ENCODE results near the gene SART3. TPM values are rescaled to one million over a fixed set of nuclear protein-coding genes. Genes with fewer than 3 reads are reported as not detected.

The SART3 gene
- total RNA-seq, 1 donor from 2014 or later: 44.8 TPM

- no peaks in the 10 kb centered on the region for H3K27me3 ChIP-seq
- no peaks in the 10 kb centered on the region for H3K9me3 ChIP-seq
- intact Hi-C loops (cut with DNase I): no loop called here
- no peaks in the 10 kb centered on the region for H3K36me3 ChIP-seq
- H3K4me3 ChIP-seq: no peak overlapping the region
- TF ChIP-seq, protein P1, sequence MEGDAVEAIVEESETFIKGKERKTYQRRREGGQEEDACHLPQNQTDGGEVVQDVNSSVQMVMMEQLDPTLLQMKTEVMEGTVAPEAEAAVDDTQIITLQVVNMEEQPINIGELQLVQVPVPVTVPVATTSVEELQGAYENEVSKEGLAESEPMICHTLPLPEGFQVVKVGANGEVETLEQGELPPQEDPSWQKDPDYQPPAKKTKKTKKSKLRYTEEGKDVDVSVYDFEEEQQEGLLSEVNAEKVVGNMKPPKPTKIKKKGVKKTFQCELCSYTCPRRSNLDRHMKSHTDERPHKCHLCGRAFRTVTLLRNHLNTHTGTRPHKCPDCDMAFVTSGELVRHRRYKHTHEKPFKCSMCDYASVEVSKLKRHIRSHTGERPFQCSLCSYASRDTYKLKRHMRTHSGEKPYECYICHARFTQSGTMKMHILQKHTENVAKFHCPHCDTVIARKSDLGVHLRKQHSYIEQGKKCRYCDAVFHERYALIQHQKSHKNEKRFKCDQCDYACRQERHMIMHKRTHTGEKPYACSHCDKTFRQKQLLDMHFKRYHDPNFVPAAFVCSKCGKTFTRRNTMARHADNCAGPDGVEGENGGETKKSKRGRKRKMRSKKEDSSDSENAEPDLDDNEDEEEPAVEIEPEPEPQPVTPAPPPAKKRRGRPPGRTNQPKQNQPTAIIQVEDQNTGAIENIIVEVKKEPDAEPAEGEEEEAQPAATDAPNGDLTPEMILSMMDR (IDR thresholded peaks at IDR 0.05): no peak
- no peaks in the 10 kb centered on the region for H3K4me1 ChIP-seq
- no peak overlapping the region for H3K27ac ChIP-seq
- DNase-seq (no peak), ATAC-seq (no peak)
Observed at GRCh38 chr12:108602976-108603704, 42.2 kb upstream of the SART3 start.

DNA sequence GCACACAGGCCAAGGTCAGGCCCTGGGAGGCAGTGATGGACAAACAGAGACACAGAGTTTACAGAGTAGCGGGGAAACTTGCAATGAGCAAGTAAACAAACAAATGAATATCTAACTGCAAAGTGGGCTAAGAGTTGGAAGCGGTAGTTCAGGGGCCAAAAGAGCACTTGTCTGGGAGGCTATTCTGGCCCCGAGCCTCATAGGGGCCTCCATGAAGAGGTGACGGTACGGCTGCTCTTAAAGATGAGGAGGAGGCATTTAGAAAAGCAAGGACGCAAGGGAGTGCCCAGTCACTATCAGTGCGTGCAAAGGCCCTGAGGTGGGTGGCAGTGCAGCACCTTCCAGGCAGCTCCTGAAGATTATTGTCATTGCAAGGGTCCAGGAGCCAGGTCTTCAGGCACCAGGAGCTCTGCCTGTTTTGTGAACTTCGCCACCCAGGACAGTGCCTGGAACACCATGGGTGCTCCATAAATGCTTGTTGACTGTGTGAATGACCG is 41.3 kb upstream of the SART3 start:
- Histone ChIP-seq H3K36me3 (no peaks in the 10 kb centered on the region), H3K9me3 (no peaks in the 10 kb centered on the region), H3K27me3 (no peaks in the 10 kb centered on the region), H3K4me3 (no peak overlapping the region), H3K27ac (no peak overlapping the region), H3K4me1 (no peaks in the 10 kb centered on the region)
- intact Hi-C loops (cut with DNase I): no loop called here
- DNase-seq: no peak
- no peak for ATAC-seq
- TF ChIP-seq, protein P1 (IDR thresholded peaks at IDR 0.05): no peak

GRCh38 chr12:108600702-108601007 is 39.7 kb upstream of the SART3 start:
- no peak for ATAC-seq

DNA sequence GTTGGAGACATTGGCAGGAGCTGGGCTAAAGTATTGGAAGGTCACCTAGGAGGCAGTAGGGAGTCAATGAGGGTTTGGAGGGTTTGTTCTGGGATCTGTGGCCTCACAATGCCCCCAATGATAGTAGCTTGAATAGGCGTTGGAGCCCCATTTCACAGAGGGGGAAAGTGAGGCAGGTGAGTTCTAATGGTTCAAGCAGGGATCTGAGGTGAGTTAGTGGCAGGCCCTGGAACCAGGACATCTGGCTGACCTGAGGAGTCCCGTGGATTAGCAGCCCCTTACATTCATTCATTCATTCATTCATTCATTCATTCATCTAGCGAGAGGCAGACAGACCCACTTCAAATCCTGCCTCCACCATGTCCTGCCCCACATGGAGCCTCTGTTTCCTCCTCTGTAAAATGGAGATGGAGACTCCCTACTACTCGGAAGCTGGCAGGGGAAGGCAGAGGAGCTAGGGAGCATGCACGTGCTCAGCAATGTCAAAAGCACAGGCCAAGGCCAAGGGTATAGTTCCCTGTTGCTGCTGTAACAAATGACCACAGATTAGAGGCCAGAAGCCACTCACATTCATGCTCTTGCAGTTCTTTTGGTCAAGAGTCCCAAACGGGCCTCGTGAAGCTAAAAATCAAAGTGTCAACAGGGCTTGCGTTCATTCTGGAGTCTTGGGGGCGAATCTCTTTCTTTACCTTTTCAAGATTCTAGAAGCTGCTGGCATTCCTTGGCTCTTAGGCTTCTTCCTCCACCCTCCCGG is 39.2 kb upstream of the SART3 start:
- DNase-seq: no peak
- H3K27me3 ChIP-seq: no peaks in the 10 kb centered on the region
- H3K4me1 ChIP-seq: no peaks in the 10 kb centered on the region
- H3K36me3 ChIP-seq: no peaks in the 10 kb centered on the region
- ATAC-seq: no peak
- TF ChIP-seq, protein P1 (IDR thresholded peaks at IDR 0.05): no peak
- intact Hi-C loops (cut with DNase I): no loop called here
- no peak overlapping the region for H3K27ac ChIP-seq
- no peaks in the 10 kb centered on the region for H3K9me3 ChIP-seq
- no peak overlapping the region for H3K4me3 ChIP-seq

More at GRCh38 chr12:108600702-108601007, 39.7 kb upstream of the SART3 start:
- intact Hi-C loops (cut with DNase I): no loop called here
- Histone ChIP-seq H3K27ac (no peak overlapping the region), H3K4me3 (no peak overlapping the region), H3K9me3 (no peaks in the 10 kb centered on the region), H3K36me3 (no peaks in the 10 kb centered on the region), H3K4me1 (no peaks in the 10 kb centered on the region), H3K27me3 (no peaks in the 10 kb centered on the region)
- no peak for DNase-seq
- TF ChIP-seq, protein P1 (IDR thresholded peaks at IDR 0.05): no peak

- intact Hi-C loops (cut with DNase I): no loop called here
- Histone ChIP-seq H3K4me3 (no peak overlapping the region), H3K4me1 (no peaks in the 10 kb centered on the region), H3K27ac (no peak overlapping the region), H3K9me3 (no peaks in the 10 kb centered on the region), H3K36me3 (no peaks in the 10 kb centered on the region), H3K27me3 (no peaks in the 10 kb centered on the region)
- TF ChIP-seq, protein P1 (IDR thresholded peaks at IDR 0.05): no peak
- no peak for DNase-seq
- ATAC-seq: no peak
Observed at GRCh38 chr12:108599541-108599940, 38.6 kb upstream of the SART3 start.

All from upper lobe of right lung (tissue), 1 donor.